Liver (tissue), 9 donors: ENCODE measurements around the gene TUBB3. TPM values are rescaled to one million over a fixed set of nuclear protein-coding genes. Genes with fewer than 3 reads are reported as not detected.

Experiments
- DNase-seq: peaks from one replicate; pipeline ENCODE4 v3.0.0-alpha.2; 2017; ENCODE audit warnings: low spot score
- H3K27ac ChIP-seq, 2 donors: one replicate each; pipeline ENCODE4 v1.7.0; 2013; ENCODE audit warnings: inconsistent platforms in 2 of 2, low read length in 2 of 2, control low read depth in 1 of 2, low read depth in 1 of 2, mild to moderate bottlenecking in 1 of 2
- H3K27me3 ChIP-seq, 4 donors: one replicate each; pipeline versions ENCODE4 v1.6.1 to v1.7.0; 2013; ENCODE audit warnings: low read length in 3 of 4, inconsistent platforms in 1 of 4, mild to moderate bottlenecking in 1 of 4, moderate library complexity in 1 of 4; ENCODE audit not compliant: control insufficient read depth in 4 of 4, insufficient read depth in 4 of 4
- H3K36me3 ChIP-seq, 4 donors: one replicate each; pipeline versions ENCODE4 v1.6.1 to v1.7.0; 2013; ENCODE audit warnings: low read length in 3 of 4, mild to moderate bottlenecking in 3 of 4, low read depth in 1 of 4, moderate library complexity in 1 of 4; ENCODE audit not compliant: control insufficient read depth in 4 of 4, insufficient read depth in 3 of 4
- H3K4me1 ChIP-seq, 4 donors: one replicate each; pipeline versions ENCODE4 v1.6.1 to v1.7.0; 2013; ENCODE audit warnings: low read length in 3 of 4, mild to moderate bottlenecking in 3 of 4, moderate library complexity in 1 of 4; ENCODE audit not compliant: control insufficient read depth in 4 of 4, insufficient read depth in 4 of 4
- H3K4me3 ChIP-seq, 3 donors: one replicate each; pipeline versions ENCODE4 v1.6.1 to v1.7.0; 2013; ENCODE audit warnings: low read length in 3 of 3, control low read depth in 1 of 3, low read depth in 1 of 3, mild to moderate bottlenecking in 1 of 3
- H3K9ac ChIP-seq, 2 donors: one replicate each; pipeline ENCODE4 v1.7.0; 2013; ENCODE audit warnings: low read length in 2 of 2, mild to moderate bottlenecking in 2 of 2, moderate library complexity in 2 of 2, control low read depth in 1 of 2, low read depth in 1 of 2
- H3K9me3 ChIP-seq, 4 donors: one replicate each; pipeline versions ENCODE4 v1.6.1 to v1.7.0; 2013; ENCODE audit warnings: low read length in 3 of 4; ENCODE audit not compliant: control insufficient read depth in 4 of 4
- ATF3 ChIP-seq: IDR thresholded peaks from 2 replicates; pipeline ENCODE4 v1.6.1; 2016; ENCODE audit warnings: antibody characterized with exemption
- CTCF ChIP-seq: fragments of 150-350 bp; IDR thresholded peaks from 2 replicates; pipeline ENCODE4 v1.5.1; 2017; ENCODE audit warnings: improper control_type of control experiment, low read depth, low read length; ENCODE audit not compliant: missing input control
- EGR1 ChIP-seq, 2 donors: IDR thresholded peaks; 2 replicates each; pipeline ENCODE4 v1.6.1; 2016 to 2018; ENCODE audit warnings: antibody characterized with exemption in 2 of 2, low read depth in 2 of 2
- FOXA1 ChIP-seq: IDR thresholded peaks from 2 replicates; pipeline ENCODE4 v1.6.1; 2016; ENCODE audit warnings: antibody characterized with exemption
- GABPA ChIP-seq, 2 donors: IDR thresholded peaks in 1 of 2; conservative IDR thresholded peaks in 1 of 2; 2 replicates each; pipeline ENCODE4 v1.6.1; 2016; ENCODE audit warnings: antibody characterized with exemption in 2 of 2, mild to moderate bottlenecking in 1 of 2, moderate library complexity in 1 of 2
- HNF4A ChIP-seq, 2 donors: conservative IDR thresholded peaks; 2 replicates each; pipeline ENCODE4 v1.6.1; 2016; ENCODE audit warnings: antibody characterized with exemption in 2 of 2, mild to moderate bottlenecking in 2 of 2
- HNF4G ChIP-seq: IDR thresholded peaks from 2 replicates; pipeline ENCODE4 v1.6.1; 2016; ENCODE audit warnings: antibody characterized with exemption
- JUND ChIP-seq, 2 donors: IDR thresholded peaks; 2 replicates each; pipeline ENCODE4 v1.6.1; 2016; ENCODE audit warnings: antibody characterized with exemption in 2 of 2
- MAX ChIP-seq: IDR thresholded peaks from 2 replicates; pipeline ENCODE4 v1.6.1; 2016; ENCODE audit warnings: antibody characterized with exemption
- NR2F2 ChIP-seq: IDR thresholded peaks from 2 replicates; pipeline ENCODE4 v1.6.1; 2016; ENCODE audit warnings: antibody characterized with exemption
- RAD21 ChIP-seq, 2 donors: IDR thresholded peaks; 2 replicates each; pipeline ENCODE4 v1.6.1; 2016; ENCODE audit warnings: antibody characterized with exemption in 2 of 2, mild to moderate bottlenecking in 2 of 2
- RXRA ChIP-seq, 2 donors: IDR thresholded peaks; 2 replicates each; pipeline ENCODE4 v1.6.1; 2017 to 2018; ENCODE audit warnings: antibody characterized with exemption in 2 of 2, mild to moderate bottlenecking in 1 of 2
- SP1 ChIP-seq: IDR thresholded peaks from 2 replicates; pipeline ENCODE4 v1.6.1; 2018; ENCODE audit warnings: antibody characterized with exemption, mild to moderate bottlenecking
- TAF1 ChIP-seq: conservative IDR thresholded peaks from 2 replicates; pipeline ENCODE4 v1.6.1; 2016; ENCODE audit warnings: antibody characterized with exemption, mild to moderate bottlenecking
- YY1 ChIP-seq: IDR thresholded peaks from 2 replicates; pipeline ENCODE4 v1.6.1; 2016; ENCODE audit warnings: antibody characterized with exemption, mild to moderate bottlenecking
- ZBTB33 ChIP-seq: IDR thresholded peaks from 2 replicates; pipeline ENCODE4 v1.6.1; 2016; ENCODE audit warnings: antibody characterized with exemption
- WGBS: extraction: QIAGEN DNeasy Blood & Tissue Kit; methylation state at CpG from one replicate; pipeline ENCODE4 v1.1.7; 2013; 5-methylcytosine and 5-hydroxymethylcytosine counted together
- polyA plus RNA-seq, 2 donors: library from polyadenylated mRNA; stranded (reverse) in 1 of 2; unstranded in 1 of 2; fragments of 200-250 nt in 1 of 2; fragments of >200 nt in 1 of 2; fragmentation: Nextera tagmentation in 1 of 2; extraction: Ambion mirVana in 1 of 2; gene quantifications; one replicate each; pipeline versions ENCODE4 v1.2.1 to v1.2.3, GENCODE V29; 2013 to 2015
- total RNA-seq, 2 donors: library from RNA; depleted of rRNA; stranded (reverse); fragments of >200 nt; gene quantifications; one replicate each; pipeline ENCODE4 v1.2.3, GENCODE V29; 2014
- TF ChIP-seq, protein P1 (sequence below): IDR thresholded peaks from 2 replicates; pipeline ENCODE4 v1.6.1; 2016; ENCODE audit warnings: antibody characterized with exemption, mild to moderate bottlenecking
- donor health status: healthy.
- donor health status: healthy.
- donor health status: healthy.
- donor health status: healthy.
- donor health status: healthy.

TUBB3 gene
- total and polyA plus RNA-seq, 4 donors = 0.17 to 0.89 (median 0.25) TPM; not detected in 1

GRCh38 chr16:89890886-89891657 lies 32.1 kb upstream of the TUBB3 start:
- H3K36me3 ChIP-seq = peaks cover 47 to 73% (median 48%) of the 10 kb centered on the region in 4 donors
- no peak for DNase-seq
- no peak overlapping the region for H3K9ac ChIP-seq
- no peaks in the 10 kb centered on the region for H3K27me3 ChIP-seq
- H3K9me3 ChIP-seq = no peaks in the 10 kb centered on the region
- no peak overlapping the region for H3K27ac ChIP-seq
- H3K4me3 ChIP-seq = no peak overlapping the region
- no peak for TF ChIP-seq CTCF
- TF ChIP-seq ATF3 = no peak
- no peak for TF ChIP-seq NR2F2
- no peak for TF ChIP-seq TAF1
- TF ChIP-seq HNF4A (conservative IDR thresholded peaks at IDR 0.05) = no peak
- TF ChIP-seq, protein P1, sequence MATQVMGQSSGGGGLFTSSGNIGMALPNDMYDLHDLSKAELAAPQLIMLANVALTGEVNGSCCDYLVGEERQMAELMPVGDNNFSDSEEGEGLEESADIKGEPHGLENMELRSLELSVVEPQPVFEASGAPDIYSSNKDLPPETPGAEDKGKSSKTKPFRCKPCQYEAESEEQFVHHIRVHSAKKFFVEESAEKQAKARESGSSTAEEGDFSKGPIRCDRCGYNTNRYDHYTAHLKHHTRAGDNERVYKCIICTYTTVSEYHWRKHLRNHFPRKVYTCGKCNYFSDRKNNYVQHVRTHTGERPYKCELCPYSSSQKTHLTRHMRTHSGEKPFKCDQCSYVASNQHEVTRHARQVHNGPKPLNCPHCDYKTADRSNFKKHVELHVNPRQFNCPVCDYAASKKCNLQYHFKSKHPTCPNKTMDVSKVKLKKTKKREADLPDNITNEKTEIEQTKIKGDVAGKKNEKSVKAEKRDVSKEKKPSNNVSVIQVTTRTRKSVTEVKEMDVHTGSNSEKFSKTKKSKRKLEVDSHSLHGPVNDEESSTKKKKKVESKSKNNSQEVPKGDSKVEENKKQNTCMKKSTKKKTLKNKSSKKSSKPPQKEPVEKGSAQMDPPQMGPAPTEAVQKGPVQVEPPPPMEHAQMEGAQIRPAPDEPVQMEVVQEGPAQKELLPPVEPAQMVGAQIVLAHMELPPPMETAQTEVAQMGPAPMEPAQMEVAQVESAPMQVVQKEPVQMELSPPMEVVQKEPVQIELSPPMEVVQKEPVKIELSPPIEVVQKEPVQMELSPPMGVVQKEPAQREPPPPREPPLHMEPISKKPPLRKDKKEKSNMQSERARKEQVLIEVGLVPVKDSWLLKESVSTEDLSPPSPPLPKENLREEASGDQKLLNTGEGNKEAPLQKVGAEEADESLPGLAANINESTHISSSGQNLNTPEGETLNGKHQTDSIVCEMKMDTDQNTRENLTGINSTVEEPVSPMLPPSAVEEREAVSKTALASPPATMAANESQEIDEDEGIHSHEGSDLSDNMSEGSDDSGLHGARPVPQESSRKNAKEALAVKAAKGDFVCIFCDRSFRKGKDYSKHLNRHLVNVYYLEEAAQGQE = no peak
- TF ChIP-seq ZBTB33 = no peak
- TF ChIP-seq RXRA (IDR thresholded peaks at IDR 0.05) = no peak
- no peak for TF ChIP-seq GABPA (IDR thresholded peaks at IDR 0.05 in 1 of 2, conservative IDR thresholded peaks at IDR 0.05 in 1 of 2)
- TF ChIP-seq RAD21 (IDR thresholded peaks at IDR 0.05) = no peak
- TF ChIP-seq EGR1 (IDR thresholded peaks at IDR 0.05; ENCODE audit: low read depth in 2 of 2) = no peak
- no peak for TF ChIP-seq FOXA1
- TF ChIP-seq JUND (IDR thresholded peaks at IDR 0.05) = no peak
- TF ChIP-seq SP1 = no peak
- no peak for TF ChIP-seq YY1
- TF ChIP-seq MAX = no peak
- no peak for TF ChIP-seq HNF4G
- WGBS = 93% methylated on average over 16 of the region's 16 CpGs
- no peaks in the 10 kb centered on the region for H3K4me1 ChIP-seq
